Mesodermal cell (in vitro differentiated cells): ENCODE data around the gene VPS39.

Source experiments
- H3K27ac ChIP-seq: 2 replicates; pipeline ENCODE4 v1.7.0; 2013; ENCODE audit warnings: mild to moderate bottlenecking, low read depth, low read length, moderate library complexity; ENCODE audit not compliant: severe bottlenecking
- H3K36me3 ChIP-seq: 2 replicates; pipeline ENCODE4 v1.7.1; 2013; ENCODE audit warnings: mild to moderate bottlenecking, low read length, moderate library complexity; ENCODE audit not compliant: control insufficient read depth, insufficient read depth
- H3K4me1 ChIP-seq: one replicate; pipeline ENCODE4 v1.7.1; 2013; ENCODE audit warnings: mild to moderate bottlenecking, low read length; ENCODE audit not compliant: insufficient read depth, control insufficient read depth, poor library complexity, severe bottlenecking
- H3K4me3 ChIP-seq: 2 replicates; pipeline ENCODE4 v1.7.0; 2013; ENCODE audit warnings: low read length, control low read depth, mild to moderate bottlenecking; ENCODE audit not compliant: insufficient read depth, poor library complexity, severe bottlenecking; ENCODE audit errors: extremely low read depth
- H3K9me3 ChIP-seq: 2 replicates; pipeline ENCODE4 v1.7.1; 2013; ENCODE audit warnings: mild to moderate bottlenecking, low read length, moderate library complexity; ENCODE audit not compliant: control insufficient read depth
- WGBS, 2 experiments: methylation state at CpG; one replicate each; pipeline ENCODE4 v1.1.5; 2013; ENCODE audit warnings: missing lambda C conversion rate in 2 of 2; ENCODE audit not compliant: insufficient coverage in 2 of 2; 5-methylcytosine and 5-hydroxymethylcytosine counted together

VPS39 gene

GRCh38 chr15:42144841-42145375 is 63.2 kb downstream of the VPS39 start:
- WGBS, 2 experiments: 82 to 83% methylated on average over 6 to 8 of the region's 9 CpGs
- Histone ChIP-seq H3K4me1 (no peaks in the 10 kb centered on the region), H3K9me3 (no peaks in the 10 kb centered on the region), H3K27ac (no peak overlapping the region), H3K36me3 (no peaks in the 10 kb centered on the region), H3K4me3 (no peak overlapping the region)

DNA sequence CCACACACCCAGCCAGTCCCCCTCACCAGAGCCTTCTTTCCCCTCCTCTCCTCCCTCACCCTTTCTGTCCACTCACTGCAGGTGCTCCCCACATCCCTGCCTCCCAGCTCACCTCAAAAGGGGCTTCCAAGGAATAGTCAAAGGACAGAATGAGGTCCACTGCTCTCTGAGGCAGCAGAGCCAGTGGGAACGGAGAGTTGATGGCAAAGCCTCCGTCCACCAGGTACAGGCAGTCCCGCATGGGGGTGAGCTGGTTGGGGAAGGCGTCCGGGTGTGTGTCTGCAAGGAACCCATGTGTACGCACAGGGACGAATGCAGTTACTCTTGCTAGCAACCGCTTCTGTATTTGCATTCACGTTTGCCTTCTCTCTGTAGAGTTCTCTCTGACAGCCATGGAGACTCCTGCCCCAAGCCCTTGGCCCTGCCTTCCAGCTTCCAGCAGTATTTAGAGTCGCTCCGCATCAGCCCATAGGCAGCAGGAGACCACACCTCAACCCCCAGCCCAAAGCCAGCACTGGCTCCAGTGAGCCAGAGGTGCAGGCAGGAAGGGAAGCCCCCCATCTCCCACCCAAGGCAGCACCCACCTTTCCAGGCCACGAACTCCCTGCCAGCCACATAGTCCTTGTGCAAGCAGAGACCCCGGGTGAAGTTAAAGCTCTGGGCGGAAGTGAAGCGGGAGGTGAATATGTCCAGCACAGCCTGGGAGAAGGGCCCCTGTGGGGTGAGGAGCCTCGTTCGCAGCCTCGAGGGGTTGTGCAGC is 64.1 kb downstream of the VPS39 start:
- 90 to 92% methylated on average over 15 to 18 of the region's 18 CpGs for WGBS, 2 experiments
- Histone ChIP-seq H3K36me3 (no peaks in the 10 kb centered on the region), H3K4me1 (no peaks in the 10 kb centered on the region), H3K4me3 (no peak overlapping the region), H3K27ac (no peak overlapping the region), H3K9me3 (peaks cover 2% of the 10 kb centered on the region)

DNA sequence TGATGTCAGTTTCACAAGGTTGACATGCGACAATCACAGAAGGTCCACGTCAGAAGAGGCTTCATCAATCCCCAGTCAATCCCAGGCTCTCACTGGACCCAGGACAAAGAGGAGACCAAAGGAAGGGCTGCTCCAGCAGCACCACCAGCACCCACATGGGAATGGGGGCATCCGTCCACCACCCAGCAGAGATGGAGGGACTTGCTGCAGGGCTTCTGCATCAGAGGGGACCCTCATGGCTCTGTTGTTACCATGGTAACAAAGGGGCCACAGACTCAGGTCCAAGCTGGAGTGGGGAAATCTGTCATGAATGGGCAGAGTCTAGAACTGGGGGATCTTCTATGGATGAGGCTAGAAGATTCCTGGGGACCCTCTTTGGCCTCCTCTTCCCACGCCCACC is 64.7 kb downstream of the VPS39 start:
- H3K27ac ChIP-seq: no peak overlapping the region
- no peaks in the 10 kb centered on the region for H3K4me1 ChIP-seq
- WGBS, 2 experiments: 89 to 92% methylated on average over 3 of the region's 4 CpGs
- peaks cover 6% of the 10 kb centered on the region for H3K9me3 ChIP-seq
- H3K4me3 ChIP-seq: no peak overlapping the region
- no peaks in the 10 kb centered on the region for H3K36me3 ChIP-seq

DNA sequence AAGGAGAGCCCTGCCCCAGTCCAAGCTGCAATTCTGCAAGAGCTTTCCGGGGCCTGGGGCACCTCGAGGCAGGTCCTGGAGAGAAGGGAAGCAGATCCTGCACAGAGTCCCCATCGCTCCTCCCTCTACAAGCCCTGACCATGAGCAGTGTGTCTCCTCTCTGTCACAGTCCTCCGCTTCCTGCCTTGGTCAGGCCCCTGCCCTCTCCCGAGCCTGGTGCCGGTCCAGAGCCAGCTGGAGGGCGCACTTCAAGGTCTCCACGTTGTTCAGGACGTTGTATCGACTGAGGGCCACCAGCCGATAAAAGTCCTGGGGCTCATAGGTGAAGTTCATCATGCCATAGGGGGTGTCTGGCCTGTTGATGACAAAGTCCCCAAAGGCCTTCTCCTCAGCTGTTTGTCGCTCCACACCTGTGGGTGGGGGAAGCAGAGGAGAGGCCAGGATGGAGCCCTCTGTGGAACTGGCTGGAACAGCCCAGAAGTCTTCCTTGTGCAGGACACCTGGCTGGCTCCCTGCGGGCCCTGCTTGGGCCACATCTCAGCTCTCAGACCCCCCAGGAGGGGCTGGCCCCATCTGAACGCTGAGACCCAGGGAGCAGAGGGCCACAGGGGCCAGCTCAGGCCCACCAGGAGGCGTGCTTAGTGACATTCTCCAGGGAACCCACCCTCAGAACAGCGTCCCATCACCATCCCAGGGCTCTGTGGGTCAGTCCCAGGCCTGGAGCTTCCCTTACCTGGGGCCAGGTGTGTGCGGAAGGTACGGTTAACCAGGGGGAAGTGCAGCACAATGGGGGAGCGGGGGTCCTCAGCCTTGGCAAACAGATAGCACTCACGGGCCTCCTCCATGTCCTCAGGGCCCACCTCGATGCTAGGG is 66.1 kb downstream of the VPS39 start:
- Histone ChIP-seq H3K27ac (no peak overlapping the region), H3K36me3 (no peaks in the 10 kb centered on the region), H3K9me3 (peaks cover 6% of the 10 kb centered on the region), H3K4me1 (no peaks in the 10 kb centered on the region), H3K4me3 (no peak overlapping the region)
- 78 to 80% methylated on average over 12 to 20 of the region's 21 CpGs for WGBS, 2 experiments

- H3K9me3 ChIP-seq: peaks cover 6% of the 10 kb centered on the region
- no peak overlapping the region for H3K27ac ChIP-seq
- no peaks in the 10 kb centered on the region for H3K36me3 ChIP-seq
- no peak overlapping the region for H3K4me3 ChIP-seq
- H3K4me1 ChIP-seq: no peaks in the 10 kb centered on the region
- WGBS, 2 experiments: 86 to 100% methylated on average over 4 to 5 of the region's 7 CpGs
Measured at GRCh38 chr15:42141246-42141645, 66.9 kb downstream of the VPS39 start.

- WGBS, 2 experiments: 76 to 88% methylated on average over 6 of the region's 8 CpGs
- Histone ChIP-seq H3K4me1 (no peaks in the 10 kb centered on the region), H3K27ac (no peak overlapping the region), H3K36me3 (no peaks in the 10 kb centered on the region), H3K4me3 (no peak overlapping the region), H3K9me3 (peaks cover 6% of the 10 kb centered on the region)
Measured at GRCh38 chr15:42140383-42141070, 67.6 kb downstream of the VPS39 start.

DNA sequence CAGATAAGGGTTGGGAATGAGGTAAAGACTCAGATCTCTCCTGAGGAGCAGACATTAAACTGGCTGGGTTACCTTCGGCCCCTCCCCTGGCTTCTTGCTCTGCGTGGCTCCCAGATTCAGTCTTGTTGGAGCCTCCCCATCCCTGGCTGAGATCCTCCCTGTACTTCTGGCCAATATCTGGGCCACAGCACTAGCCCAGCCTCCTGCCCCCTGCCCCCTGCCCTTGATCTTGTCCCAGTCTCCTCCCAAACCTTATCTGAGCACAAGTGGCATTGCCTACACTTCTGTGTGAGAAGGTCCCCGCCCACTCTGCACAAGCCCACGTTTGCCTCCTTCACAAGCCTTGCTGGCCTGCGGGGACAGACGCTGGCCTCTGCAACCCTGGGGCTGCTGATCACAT is 68.5 kb downstream of the VPS39 start:
- no peak overlapping the region for H3K4me3 ChIP-seq
- peaks cover 6% of the 10 kb centered on the region for H3K9me3 ChIP-seq
- H3K4me1 ChIP-seq: no peaks in the 10 kb centered on the region
- 85 to 90% methylated on average over 5 to 6 of the region's 6 CpGs for WGBS, 2 experiments
- H3K36me3 ChIP-seq: no peaks in the 10 kb centered on the region
- no peak overlapping the region for H3K27ac ChIP-seq

DNA sequence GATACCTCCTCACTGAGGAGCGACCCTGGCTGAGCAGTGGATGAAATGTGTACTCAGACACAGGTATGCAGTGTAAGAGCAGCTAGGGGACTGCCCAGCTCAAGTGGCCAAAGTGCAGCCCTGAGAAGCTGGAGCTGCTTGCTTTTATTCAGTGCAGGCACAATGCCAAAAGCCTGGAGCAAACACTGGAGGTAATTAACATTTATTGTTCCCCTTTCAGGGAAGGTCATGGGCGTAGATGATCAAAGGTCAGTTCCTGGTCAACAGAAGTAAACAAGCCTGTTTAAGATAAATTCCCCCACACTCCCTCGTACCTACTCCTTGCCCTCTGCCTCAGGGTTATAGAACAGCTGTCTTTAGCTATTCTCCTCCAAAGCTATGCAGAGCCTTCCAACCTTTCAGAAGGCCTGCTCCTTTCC is 69.1 kb downstream of the VPS39 start:
- H3K4me1 ChIP-seq: no peaks in the 10 kb centered on the region
- H3K27ac ChIP-seq: no peak overlapping the region
- WGBS, 2 experiments: 74 to 94% methylated on average over 3 of the region's 3 CpGs
- peaks cover 6% of the 10 kb centered on the region for H3K9me3 ChIP-seq
- no peak overlapping the region for H3K4me3 ChIP-seq
- H3K36me3 ChIP-seq: no peaks in the 10 kb centered on the region

DNA sequence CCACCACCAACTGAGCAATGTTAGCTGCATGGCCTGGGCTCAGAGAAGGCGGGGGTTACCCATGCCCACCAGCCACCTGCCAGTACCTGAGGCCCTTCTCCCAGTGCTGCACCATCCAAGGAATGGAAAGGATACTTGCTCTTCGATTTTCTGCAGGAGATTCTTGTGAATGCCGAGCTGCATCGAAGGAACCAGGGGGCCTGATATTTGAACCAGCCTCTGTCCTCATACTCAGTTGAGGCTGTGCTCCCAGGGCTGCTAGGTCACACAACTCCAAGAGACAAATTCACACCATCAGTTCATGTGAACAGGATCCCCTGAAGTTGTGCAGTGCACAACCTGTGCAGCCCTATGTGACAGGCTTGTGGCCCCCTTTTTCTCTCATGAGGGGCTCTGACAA is 69.7 kb downstream of the VPS39 start:
- Histone ChIP-seq H3K27ac (no peak overlapping the region), H3K4me1 (no peaks in the 10 kb centered on the region), H3K9me3 (peaks cover 6% of the 10 kb centered on the region), H3K4me3 (no peak overlapping the region), H3K36me3 (no peaks in the 10 kb centered on the region)
- 61 to 84% methylated on average over 4 of the region's 4 CpGs for WGBS, 2 experiments

DNA sequence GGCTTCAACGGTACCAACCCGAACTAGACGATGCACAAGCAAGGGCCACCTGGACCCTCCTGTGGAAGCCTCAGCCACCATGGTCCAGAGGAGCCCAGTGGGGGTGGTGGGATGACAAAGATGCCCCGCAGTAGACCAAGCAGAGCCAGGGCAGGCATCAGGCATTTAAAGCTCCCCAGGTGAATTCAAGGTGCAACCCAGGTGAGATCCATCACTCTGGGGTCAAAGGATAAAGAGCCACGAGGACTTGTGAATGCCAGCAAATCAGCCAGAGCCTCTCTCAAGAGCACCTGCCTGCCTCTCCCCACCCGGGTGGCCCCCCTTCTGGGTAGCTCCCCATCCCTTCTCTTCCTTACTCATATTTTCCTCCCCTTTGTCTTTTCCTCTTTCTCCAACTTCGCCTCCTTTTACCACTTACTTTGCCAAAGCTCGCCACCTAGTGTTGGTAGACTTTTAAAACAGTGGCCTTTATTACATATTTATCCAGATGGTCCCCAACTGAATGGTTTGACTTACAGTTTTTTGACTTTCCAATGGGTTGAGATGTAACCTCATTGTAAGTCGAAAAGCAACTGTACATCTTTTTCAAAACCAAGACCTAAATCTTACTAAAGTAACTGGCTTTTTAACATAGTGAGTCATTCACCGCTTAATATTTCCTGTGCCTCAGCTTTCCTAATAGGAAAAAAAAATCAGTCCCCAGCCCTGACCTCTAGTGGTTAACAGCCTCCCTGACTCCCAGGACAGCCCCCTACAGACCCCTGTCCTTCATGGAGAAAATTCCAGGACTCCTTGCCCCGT is 70.4 kb downstream of the VPS39 start:
- Histone ChIP-seq H3K4me1 (no peaks in the 10 kb centered on the region), H3K4me3 (no peak overlapping the region), H3K9me3 (peaks cover 6% of the 10 kb centered on the region), H3K27ac (no peak overlapping the region), H3K36me3 (no peaks in the 10 kb centered on the region)
- WGBS, 2 experiments: 62 to 68% methylated on average over 6 to 7 of the region's 11 CpGs
